GM21576 (cell line): ENCODE measurements around the gene NTNG1.
"Not testable (repeated sequence)": the region's sequence is repeated elsewhere in the genome, so short reads cannot be mapped to it uniquely, and the experiment has no call there.

ENCODE experiments used
- ATAC-seq: cut with Tn5 transposase; IDR thresholded peaks from one replicate; pipeline ENCODE4 v1.9.1; 2021; ENCODE audit warnings: mild to moderate bottlenecking, moderate library complexity; ENCODE audit not compliant: unreplicated experiment

The NTNG1 gene

DNA sequence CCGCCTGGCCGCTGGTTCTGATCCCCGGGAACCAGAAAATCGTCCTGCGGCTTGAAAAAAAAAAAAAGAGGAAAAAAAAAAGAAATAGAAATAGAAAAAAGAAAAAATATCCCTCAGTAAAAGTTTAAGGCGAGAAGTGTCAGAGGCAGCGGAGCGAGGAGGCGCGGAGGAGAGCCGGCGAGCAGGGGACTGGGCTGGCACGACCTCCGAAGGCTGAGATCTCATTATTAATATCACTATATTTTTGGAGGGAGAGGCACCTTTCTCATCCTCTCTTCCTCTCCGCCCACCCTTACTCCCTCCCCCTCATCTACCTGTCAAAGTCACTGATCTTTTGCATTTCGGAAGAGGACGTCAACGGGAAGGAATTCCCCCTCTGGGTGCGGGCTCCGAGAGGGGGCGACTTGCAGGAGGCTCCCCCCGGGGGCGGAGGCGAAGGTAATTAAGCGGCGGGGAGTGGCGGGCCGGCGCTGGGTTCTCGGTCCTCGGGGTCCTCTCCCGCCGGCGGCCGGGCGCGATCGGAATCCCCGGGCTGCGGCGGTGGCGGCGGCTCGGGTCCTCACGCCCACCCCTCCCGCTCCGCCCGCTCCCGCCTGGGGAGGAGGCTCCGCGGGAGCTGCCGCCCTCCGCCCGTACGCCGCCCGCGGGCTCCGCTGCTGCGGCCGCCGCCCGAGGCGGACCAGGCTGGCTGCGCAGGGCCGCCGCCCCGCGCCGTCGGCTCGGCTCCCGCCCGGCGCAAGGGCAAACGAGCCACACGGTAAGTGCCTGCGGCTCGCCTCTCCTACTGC, at the start of gene NTNG1:
NTNG1 (plus strand) TSS at position 337 of the 788 bp plus-strand sequence.
- ATAC-seq = peak; percentile 44

DNA sequence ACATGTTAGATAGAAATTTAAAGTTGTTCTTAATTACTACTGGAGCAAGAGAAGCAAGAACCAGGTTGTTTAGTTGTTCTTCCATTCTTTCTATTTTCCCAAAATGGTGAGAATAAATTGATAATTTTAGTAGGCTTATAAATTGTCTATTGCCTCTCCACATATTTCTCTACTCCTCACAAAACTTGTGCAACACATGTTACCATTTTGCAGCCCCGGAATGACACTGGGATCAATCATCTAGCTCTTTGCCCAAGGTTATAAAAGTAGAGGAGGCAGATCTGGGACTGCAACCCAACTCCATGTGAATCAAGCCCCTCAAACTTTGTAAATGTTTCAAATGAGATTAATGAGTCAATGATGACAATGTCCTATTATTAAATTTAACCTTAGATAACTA, 49.4 kb upstream of the NTNG1 start:
- ATAC-seq = no peak

DNA sequence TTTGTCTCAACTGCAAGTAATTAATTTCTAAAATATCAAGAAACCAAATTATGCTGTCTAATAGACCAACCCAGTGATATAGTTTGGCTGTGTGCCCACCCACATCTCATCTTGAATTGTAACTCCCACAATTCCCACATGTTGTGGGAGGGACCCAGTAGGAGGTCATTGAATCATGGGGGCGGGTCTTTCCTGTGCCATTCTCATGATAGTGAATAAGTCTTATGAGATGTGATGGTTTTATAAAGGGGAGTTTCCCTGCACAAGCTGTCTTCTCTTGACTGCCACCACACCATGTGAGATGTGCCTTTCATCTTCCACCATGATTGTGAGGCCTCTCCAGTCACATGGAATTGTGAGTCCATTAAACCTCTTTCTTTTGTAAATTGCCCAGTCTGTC, 47.4 kb upstream of the NTNG1 start:
- not testable (repeated sequence) for ATAC-seq

DNA sequence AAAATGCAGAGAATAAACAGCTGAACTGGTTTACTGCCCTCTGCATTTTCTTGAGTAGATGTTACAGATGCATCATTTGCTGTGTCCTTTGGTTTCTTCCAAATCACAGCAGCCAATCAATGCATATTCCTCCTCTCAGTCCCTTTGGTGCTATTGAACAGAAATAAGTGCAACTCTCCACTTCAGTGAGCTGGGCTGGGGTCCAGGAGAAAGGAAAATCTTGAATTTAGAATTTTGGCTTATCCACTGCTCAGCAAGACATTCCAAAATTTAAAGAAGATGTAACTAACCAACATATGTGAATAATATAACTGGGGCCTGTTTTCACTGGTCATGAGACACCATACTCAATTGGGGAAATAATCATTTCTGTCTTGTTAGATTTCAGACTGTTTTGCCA, 45.2 kb upstream of the NTNG1 start:
- ATAC-seq = no peak

DNA sequence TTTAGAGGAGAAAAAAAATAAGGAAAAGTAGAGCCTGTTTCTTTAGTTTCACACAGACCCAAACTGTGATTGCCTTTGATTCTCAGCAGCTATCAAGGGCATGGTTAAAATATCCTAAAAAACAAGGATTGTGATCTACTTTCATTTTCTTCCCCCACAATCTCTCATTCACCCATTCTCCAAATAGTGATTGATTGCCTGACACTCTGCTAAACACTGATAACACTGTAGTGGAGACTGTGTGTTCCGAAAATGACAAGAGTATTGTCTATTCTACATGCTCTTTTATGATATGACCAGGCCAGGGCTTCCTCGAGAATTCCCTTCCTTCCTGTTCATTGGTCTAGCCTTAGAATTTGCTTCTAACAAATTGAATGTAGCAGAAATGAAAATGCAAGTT, 44.1 kb upstream of the NTNG1 start:
- ATAC-seq = no peak

DNA sequence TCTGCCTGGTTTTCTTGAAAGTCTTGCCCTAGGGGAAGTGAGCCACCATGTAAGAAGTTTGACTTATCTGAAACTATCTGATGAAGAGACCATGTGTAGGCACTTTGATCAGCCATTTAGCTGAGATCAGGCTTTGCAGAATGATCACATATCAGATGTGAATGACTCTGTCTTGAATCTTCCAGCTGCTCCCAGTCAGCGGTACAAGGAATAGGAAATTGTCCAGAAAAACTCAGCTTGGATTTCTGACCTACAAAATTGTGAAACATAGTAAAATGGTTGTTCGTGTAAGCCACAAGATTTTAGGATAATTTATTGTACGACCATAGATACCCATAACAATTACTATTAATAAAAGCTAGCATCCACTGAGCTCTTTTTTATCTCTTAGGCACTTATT, 41.9 kb upstream of the NTNG1 start:
- no peak for ATAC-seq

DNA sequence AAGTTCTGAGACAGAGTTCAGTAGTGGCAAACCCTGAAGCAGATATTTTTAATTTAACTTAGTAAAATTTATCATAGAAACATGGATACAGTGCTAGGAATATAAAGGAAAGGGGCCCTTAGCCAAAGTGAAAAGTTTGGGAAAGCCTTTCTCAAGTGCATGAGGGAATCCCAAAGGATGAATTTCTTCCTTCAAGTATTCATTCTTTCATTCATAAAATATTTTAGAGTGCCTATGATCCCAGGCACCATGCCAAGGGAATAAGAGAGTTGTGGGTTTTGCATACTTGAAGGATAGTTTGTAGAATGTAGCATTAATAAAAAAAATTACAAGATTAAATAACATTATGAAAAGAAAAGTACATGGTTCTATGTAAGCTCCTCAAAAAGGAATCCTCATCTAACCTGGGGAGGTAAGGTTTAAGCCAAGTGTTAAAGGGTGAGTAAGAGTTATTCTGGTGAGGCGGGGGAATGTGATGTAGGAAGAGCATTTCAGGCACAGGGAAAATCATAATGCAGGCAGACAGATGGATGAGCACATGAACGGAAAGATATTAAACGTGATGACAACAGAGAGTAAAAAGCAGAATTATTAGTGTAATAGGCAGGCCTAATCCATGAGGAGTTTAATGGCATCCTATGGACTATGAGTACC, 40.4 kb upstream of the NTNG1 start:
- ATAC-seq = no peak

DNA sequence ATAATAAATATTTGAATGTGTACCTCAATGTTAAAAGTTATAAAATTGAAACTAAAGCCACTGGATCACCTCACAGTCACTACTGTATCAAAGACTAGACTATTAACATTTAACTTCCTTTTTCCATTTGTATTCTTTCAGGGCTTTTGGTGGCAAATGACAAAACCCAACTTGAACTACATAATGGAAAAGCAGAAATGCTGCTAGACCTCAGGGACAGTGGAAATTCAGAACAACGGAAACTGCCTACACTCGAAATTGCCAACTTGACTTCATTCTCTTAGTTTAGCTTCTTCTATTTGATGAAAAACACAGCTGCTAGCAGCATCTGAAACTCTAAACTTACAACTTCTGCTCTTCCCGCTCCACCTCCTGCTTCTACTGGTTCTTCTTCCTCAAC, 34.9 kb upstream of the NTNG1 start:
- no peak for ATAC-seq

DNA sequence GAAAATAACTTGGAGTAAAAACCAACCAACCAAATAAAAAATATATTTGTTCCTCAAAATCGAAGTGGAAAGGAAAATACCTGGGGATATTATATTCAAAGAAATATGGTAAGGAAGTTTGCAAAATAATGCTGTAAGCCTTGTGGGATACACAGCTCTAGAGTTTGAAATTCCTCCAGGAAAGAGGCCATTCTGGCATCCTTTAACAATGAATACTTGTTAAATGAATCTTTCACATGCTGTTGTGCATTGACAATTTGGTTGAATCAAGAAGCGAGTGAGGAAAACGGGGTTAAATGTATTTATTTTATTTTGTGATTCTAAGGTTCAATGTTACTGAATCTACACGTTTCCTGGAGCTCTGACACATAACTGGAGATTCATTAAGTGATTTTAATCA, 30.5 kb upstream of the NTNG1 start:
- ATAC-seq = no peak

DNA sequence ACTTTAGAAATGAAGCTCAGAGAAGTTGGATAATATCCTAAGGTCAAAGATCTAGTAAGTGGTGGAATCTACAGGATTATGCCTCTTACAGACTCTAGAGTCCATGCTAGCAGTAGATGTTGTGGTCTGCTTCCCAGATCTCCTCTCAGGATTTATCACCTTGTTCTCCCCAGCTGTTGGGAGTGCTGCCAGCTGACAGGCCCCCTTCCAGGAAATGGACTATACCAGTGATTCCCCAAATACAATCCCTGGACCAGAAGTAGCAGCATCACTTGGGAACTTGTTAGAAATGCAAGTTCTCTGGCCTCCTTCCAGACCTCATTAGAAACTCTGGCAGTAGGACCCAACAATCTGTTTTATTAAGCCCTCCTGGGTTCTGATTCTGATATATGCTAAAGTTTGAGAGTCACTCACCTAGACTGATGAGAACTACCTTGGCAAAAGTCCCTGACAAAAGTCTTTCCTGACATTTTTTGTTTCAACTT, 24.5 kb upstream of the NTNG1 start:
- ATAC-seq = no peak

DNA sequence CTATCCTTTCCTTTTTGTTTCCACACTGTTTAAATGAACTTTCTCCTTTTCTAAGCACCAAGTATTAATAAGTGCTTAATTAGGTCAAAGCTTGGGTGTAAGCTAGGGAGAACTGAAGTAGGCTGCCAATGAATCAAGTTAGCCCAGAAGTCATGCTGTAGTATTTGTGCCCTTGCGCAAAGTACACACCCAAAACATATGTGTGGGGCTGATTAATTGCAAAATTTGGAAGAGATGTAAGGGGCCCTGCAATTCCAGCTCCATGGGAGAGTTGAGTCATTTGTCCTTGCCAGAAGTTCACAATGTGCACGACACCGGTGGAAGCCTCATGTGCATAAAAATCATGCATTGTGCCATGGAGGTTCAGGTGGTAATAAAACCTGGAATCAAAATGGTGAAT, 18.6 kb upstream of the NTNG1 start:
- no peak for ATAC-seq

DNA sequence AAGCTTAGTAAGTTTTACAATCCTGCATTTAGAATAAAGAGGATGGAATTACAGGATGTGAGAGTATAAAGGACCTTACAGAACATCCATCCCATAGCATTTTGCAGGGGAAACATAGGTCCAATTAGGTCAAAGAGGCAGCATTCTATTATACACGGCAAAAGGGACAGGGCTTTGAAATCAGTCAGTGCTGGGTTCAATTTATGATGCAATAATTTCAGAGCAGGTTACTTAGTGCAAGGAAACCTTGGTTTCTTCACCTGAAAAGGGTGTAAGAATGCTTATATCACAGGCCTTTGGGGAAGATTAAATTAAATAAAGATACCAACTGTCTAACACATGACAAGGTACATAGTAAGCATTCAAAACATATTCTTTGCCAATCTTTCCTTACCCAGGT, 17.1 kb upstream of the NTNG1 start:
- no peak for ATAC-seq

DNA sequence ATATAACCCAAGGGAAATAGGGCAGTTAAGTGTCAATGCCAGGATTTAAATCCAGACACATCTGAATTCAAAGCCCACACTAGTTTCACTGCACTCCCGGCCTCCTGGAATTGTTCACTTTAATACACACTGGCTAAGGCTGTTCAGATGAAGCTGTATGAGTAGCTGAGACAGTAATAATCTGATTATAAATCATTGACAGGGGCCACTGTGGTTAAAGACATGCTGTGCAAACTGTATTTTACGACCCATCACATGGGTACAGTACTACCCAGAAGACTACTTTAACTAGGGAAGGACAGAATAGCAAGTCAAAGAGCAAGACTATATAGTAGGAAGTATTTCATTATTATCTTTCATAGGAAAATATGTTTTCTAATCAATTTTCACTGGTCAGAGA, 16.1 kb upstream of the NTNG1 start:
- ATAC-seq = no peak

DNA sequence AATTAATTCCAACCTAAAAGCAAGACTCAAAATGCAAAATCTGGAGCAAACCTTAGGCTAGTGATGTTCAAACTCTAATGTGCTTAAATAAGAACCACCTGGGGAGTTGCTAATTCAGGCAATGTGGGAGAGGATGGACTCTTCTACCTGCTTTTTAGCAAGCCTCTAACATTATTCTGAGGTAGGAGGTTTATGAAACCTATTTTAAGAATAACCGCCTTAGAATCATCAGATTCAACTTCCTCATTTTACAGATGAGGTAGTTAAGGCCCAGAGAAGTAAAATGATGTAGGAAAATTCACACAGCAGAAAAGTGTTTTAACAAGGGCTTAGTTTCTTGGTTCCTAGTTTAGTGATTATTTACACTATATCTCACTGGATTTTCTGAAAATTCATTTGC, 8.6 kb upstream of the NTNG1 start:
- ATAC-seq = peak; percentile 69

DNA sequence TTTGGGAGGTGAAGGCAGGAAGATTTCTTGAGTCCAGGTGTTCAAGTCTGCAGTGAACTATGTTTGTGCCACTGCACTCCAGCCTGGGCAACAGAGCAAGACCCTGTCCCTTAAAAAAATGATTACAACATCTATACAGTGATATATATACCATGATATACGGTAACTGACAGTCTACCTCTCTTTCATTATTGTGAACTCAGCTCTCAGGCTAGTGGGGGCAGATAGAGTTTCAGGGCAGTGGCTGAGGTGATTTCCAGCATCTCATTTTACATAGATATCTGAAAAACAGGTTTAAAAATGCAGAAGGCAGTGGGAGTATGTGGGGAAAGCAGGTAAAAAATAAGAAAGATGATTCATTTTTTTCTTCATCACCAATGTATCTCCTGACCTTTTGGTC, 8.1 kb upstream of the NTNG1 start:
- ATAC-seq = peak; percentile 71

DNA sequence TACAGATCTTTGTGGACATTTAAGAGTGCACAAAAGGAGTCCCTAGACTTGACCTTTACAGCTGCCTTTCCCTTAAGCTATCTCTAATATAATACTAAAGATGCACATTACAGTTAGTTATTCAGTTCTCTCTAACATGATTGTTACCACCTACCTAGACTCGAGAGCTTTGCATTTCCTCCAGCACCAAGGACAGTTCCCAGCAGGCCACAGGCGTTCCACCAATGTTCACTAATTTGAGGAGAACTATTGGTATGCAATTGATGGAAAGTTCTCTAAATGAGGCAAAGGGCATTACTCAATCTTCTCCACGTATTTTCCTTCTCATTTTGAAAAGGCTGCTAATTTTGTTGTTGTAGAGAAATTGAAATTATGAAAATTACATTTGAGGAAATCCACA, 5.4 kb upstream of the NTNG1 start:
- ATAC-seq = no peak

DNA sequence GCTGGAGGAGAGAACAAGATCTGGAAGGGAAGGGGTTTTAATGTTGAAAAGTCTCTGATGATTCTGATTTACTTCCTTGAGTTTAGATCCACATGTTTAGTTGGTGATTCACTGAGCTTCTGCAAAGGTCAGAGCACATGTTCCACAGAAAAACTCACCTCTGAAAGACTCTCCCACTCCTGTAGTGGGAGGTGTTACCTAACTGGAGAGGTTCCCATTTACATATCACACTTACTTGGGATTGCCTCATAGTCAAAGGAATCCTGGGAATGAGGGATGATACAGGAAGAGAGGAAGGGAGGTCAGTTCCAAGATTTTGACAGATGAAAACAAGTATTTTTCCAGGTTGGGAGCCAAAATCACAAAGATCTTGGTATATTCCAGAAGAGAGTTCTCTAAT, 2.7 kb upstream of the NTNG1 start:
- ATAC-seq = no peak

DNA sequence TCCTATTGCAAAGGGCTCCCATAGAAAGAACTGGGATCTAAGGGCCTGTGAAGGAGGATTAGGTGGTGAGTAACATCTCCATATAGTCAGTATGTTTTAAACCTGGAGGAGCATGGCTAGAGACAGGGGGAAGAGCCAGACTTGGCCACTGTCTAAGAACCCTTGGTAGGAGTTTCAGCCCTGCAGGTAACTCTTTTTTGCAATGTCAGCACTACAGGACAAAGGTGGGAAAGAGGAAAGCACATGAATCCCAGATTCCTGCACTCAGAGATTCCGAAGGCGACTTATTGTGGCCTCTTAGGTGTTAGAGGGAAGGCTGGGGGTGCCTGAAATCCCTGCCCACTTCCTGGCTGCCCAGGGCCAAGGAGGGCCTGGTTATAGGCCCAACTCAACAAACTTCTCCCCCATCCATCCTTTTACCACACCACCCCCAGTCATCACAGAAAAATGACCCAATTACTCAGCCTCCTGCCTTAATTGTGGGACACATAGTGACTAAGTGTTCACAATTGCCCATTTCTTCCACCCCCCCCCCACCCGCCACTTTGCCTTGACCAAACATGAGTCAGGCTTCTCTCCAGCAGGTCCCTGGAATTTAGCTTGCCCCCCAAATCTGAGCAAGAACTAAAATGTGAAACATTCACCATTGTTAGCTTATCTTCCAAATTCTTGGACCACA, 1.9 kb upstream of the NTNG1 start:
- no peak for ATAC-seq

DNA sequence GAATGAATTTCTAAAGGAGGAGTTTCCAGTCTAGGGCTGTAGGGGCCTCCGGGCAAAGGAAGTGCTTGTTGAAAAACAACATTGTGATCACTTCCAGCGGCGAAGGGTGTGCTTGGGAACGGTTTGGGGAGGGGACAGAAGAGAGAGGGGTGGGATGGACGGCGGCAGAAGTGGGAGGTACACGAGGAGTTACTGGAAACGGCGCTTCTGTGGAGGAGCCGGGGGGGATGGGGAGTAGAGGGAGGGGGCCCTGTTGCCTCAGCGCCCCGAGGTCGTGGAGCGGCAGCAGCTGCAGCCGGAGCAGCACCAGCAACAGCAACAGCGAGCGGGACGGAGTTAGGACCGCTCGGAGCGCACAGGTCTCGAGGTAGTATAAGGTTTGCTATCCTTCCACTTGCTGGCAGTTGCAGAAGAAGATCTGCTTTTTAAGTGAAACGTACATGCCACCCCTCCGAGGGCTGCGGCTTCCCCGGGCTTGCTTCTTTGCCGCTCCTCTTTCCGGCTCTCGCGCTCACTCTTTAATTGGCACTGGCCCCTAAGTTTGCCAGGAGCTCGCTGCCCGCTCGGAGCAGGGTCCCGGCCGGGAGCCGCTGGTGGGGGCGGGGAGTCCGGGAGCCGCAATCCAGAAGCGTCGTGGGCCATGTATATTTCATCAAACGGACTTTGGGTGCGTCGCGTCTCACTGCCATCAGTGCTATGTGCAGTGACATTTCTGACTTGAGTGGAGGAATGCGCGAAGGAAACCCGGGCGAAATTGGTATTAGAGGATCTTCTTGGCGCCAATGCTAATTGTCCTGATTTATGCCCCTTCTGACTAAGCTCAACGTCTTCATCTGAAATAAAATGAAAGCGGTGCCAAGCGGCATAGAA, 771 bp upstream of the NTNG1 start:
- peak; percentile 34 for ATAC-seq

DNA sequence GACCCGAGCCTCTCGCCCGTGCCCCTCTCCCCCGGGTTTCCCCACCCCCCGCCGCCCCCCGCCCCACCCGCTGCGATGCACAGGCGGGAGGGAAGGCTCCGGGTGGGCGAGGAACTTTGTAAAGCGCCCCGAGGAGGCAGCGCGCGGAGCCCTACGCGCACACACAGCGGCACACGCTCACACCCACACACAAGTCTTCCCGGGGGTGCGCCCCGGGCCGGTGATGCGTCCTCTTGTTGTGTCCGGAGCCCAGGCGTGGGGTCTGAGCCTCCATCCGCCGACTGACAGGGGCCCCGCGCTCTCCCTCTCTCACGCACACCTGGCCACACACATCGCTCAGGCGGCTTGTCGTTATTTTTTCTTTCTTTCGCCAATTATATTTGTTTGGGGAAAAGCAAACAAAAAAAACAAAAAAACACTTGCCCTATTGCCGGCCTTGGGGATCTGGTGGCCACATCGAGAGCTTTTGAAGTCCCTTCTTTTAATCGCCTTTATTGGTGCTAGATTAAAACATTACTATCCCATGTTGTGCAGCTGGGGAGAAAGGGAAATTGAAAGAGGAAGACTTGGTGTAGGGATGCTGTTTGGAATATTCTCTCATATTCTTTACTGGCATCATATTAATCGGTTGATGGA, 770 bp downstream of the NTNG1 start:
- ATAC-seq = peak; percentile 48

DNA sequence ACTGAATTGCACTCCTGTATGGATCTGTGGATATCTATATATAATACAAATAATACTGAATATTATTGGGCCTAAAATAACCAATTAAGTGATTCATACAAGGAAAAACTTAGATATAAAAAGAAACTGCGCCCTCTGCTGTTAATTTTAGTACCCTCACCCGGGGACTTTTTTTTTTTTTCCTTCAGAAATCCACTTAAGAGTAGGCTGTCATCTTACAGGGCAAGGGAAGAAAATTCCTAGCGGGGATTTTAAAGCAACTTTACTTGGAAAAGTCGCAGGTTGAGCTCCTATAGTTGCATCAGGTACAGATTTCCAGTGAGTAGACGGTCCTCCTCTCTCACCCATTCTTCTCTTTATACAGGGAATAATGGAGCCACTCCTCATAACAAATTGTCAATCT, 1.3 kb downstream of the NTNG1 start:
- ATAC-seq = no peak
